Astrocyte of the spinal cord (primary cell): ENCODE results near the gene TRIM47.

Experiments
- DNase-seq: peaks from one replicate; pipeline ENCODE4 v3.0.0; 2011; ENCODE audit warnings: low read depth, low spot score
- H3K4me3 ChIP-seq: 2 replicates; pipeline ENCODE4 v1.5.1; 2011; ENCODE audit warnings: low read depth, mild to moderate bottlenecking, low read length, moderate library complexity
- CTCF ChIP-seq: IDR thresholded peaks from 2 replicates; pipeline ENCODE4 v1.5.1; 2012; ENCODE audit warnings: low read depth, mild to moderate bottlenecking, low read length, inconsistent platforms
- in situ Hi-C: cut with HindIII; loops from 2 replicates; pipeline ENCODE4 v1.10.0; 2017; ENCODE audit warnings: low sequenced_read_pairs

The TRIM47 gene

GRCh38 chr17:75843577-75844529, 34.5 kb downstream of the TRIM47 start, which contains the start of gene UNC13D:
UNC13D (minus strand) TSS chr17:75844404; CDS start chr17:75844337, 67 bp downstream.
- in situ Hi-C loops: no loop called here
- no peak for TF ChIP-seq CTCF
- no peak within 1 kb of the TSS for H3K4me3 ChIP-seq
- DNase-seq: no peak

GRCh38 chr17:75842963-75843576, 35.3 kb downstream of the TRIM47 start:
- DNase-seq: no peak
- TF ChIP-seq CTCF: no peak
- in situ Hi-C loops: no loop called here
- H3K4me3 ChIP-seq: no peak overlapping the region

GRCh38 chr17:75842411-75842810, 36.0 kb downstream of the TRIM47 start:
- TF ChIP-seq CTCF: no peak
- in situ Hi-C loops: no loop called here
- no peak for DNase-seq
- H3K4me3 ChIP-seq: no peak overlapping the region

GRCh38 chr17:75840799-75841164, 37.6 kb downstream of the TRIM47 start:
- TF ChIP-seq CTCF: no peak
- H3K4me3 ChIP-seq: no peak overlapping the region
- in situ Hi-C loops: no loop called here
- no peak for DNase-seq

GRCh38 chr17:75839942-75840798, 38.2 kb downstream of the TRIM47 start:
- no peak overlapping the region for H3K4me3 ChIP-seq
- in situ Hi-C loops: no loop called here
- no peak for DNase-seq
- TF ChIP-seq CTCF: no peak

- H3K4me3 ChIP-seq: no peak overlapping the region
- no peak for TF ChIP-seq CTCF
- DNase-seq: no peak
- in situ Hi-C loops: no loop called here
These were observed 40.0 kb downstream of the TRIM47 start for GRCh38 chr17:75838410-75838809.
